GM19324 (cell line): ENCODE data around the gene KATNB1.

Experiments
- ATAC-seq: cut with Tn5 transposase; IDR thresholded peaks from one replicate; pipeline ENCODE4 v1.9.1; 2021; ENCODE audit warnings: mild to moderate bottlenecking, moderate library complexity; ENCODE audit not compliant: unreplicated experiment, low FRiP score

Gene KATNB1

DNA sequence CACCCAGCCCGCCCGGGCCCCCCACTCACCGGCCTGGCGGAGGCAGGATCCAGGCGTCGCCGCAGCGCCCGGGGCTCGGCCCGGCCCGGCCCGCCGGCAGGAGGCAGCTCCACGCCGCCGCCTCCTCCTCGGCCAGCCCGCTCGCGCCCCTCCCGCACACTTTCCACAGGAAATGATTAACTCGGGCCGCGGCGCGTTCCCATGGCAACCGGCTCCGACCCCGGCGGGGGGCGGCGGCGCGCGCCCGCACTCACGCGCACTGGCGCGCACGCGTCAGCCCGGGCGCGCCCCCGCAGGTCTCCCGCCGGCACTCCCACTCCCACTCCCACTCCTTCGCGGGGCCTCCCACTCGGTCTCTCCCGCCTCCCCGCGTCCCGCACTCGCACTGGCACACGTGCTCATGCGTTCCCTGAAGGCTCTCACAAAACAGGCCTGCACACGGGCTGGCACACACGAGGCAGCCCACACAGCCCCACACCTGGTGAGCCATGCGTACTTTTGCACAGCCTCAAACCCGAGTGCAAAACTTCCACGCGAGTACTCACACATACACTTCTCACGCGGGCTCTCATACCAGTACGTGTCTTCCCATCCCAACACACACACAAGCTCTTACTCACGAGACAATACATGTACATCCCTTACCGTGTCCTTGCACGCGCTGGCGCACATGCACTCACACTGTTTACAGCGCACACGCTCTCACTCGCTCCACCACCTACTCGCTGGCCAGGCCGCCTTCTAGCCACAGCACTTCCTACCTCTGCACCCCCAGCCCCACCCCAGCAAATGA lies 67.0 kb downstream of the KATNB1 start, which contains the start of gene KIFC3:
KIFC3 (minus strand) TSS at position 151 of the 793 bp plus-strand sequence. CDS start 4,248 bp downstream, outside the sequence.
- ATAC-seq: no peak

DNA sequence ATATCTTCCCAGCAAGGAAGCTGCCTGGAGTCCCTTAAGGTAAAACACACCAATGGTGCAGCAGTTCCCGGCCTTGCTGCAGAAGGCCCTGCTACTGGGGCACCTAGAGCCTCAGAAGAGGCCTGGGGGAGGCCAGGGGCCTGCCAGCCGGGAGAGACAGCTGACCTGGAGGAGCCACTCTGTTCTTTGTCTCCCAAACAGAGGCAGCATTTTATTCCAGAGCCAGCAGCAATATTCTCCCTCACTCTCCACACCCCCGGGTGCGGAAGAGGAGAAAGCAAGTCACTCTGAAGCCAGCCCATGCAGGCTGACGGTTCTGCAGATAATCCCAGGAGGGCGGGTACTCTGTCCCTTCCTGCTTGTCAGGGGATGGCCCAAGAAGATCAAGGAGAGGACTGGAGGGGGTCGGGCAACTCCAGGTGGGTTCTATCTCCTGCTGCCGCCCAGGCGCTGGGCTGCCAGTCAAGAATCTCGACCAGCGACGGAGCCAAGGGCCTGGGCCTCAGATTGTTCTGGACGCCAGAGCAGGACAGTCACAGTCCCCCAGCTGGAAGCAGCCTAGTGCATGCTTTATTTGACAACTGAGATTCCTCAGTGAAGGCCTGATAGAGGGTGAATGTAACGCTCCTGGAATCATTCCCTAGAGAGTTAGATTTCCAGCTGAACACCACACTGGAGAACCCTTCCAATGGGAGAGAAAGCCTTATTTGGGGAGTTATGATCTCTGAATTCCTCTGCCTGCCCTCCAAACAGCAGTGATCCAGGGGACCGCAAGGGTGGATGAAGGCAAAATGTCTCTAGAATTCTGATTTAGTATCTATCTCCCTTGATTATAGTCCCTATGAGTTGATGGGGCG lies 67.8 kb downstream of the KATNB1 start:
- ATAC-seq: no peak

DNA sequence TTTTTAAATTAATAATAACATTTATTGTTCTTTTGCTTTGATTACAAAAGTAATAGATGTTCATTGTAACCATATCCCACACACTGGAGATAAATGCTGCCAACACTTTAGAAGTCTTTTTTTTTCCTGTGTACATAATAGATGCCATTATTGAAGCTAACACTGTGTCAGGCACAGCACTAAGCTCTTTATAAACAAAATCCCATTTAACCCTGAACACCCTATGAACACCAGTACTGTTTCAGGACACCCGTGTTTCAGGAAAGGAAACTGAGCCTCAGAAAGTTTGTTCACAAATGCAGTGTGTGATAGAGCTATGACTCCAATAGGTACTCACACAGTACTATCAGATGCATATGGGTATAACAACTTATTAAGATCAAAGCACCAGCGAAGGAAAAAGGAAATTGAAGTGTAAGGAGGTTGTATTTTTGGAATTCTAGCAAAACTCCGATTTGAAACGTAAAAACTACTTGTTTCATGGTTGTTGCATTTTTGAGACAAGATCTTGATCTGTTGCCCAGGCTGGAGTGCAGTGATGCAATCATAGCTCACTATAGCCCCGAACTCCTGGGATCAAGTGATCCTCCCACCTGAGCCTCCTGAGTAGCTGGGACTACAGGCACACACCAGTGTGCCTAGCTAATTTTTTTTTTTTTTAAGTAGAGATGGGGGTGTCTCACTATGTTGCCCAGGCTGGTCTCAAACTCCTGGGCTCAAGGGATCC lies 68.7 kb downstream of the KATNB1 start:
- no peak for ATAC-seq

DNA sequence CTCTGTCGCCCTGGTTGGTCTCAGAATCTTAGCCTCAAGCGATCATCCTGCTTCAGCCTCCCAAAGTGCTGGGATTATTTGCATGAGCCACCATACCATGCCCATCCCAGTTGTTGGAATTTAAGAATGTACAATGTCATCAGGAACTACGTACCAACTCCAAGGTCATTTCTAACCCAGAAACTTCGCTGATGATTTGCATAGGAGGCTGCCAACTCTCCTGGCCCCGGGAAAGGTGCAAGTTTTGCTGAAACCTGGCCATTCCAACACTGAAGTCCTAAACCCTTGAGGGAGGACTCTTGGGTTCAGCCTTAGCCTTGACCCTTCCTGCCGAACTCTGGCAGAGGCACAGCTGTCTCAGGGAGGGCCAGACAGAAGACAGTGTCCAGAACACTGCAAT lies 69.6 kb downstream of the KATNB1 start:
- no peak for ATAC-seq
